D721Med (cell line): ENCODE results near the gene HDHD3.
"Not testable (repeated sequence)": the region's sequence is repeated elsewhere in the genome, so short reads cannot be mapped to it uniquely, and the experiment has no call there.

Source experiments
- DNase-seq: peaks from one replicate; pipeline ENCODE4 v3.0.0; 2011; ENCODE audit warnings: low spot score; ENCODE audit not compliant: insufficient read length
- FAIRE-seq: peaks from 2 replicates; lab custom pipeline; 2011; peaks lifted over from hg19 to GRCh38; lab: Jason Lieb, UNC
- CTCF ChIP-seq: IDR thresholded peaks from 2 replicates; pipeline ENCODE4 v1.5.1; 2012; ENCODE audit warnings: mild to moderate bottlenecking, control low read depth; ENCODE audit not compliant: insufficient read depth; ENCODE audit errors: missing control alignments

Gene HDHD3

GRCh38 chr9:113368982-113369854, 7.6 kb downstream of the HDHD3 start:
- TF ChIP-seq CTCF = no peak
- DNase-seq = no peak
- no peak for FAIRE-seq

- FAIRE-seq (no peak), DNase-seq (no peak)
- TF ChIP-seq CTCF = no peak
These were observed 8.3 kb downstream of the HDHD3 start for GRCh38 chr9:113368348-113368981.

- DNase-seq = not testable (repeated sequence)
These were observed 11.1 kb downstream of the HDHD3 start for GRCh38 chr9:113365652-113366051.

GRCh38 chr9:113364951-113365350, 11.8 kb downstream of the HDHD3 start:
- no peak for TF ChIP-seq CTCF
- FAIRE-seq = no peak
- no peak for DNase-seq

More at GRCh38 chr9:113365652-113366051, 11.1 kb downstream of the HDHD3 start:
- FAIRE-seq = not testable (repeated sequence)

GRCh38 chr9:113363336-113363735, 13.4 kb downstream of the HDHD3 start:
- DNase-seq (no peak), FAIRE-seq (no peak)
- TF ChIP-seq CTCF = no peak

GRCh38 chr9:113361304-113362018, 15.3 kb downstream of the HDHD3 start:
- no peak for TF ChIP-seq CTCF
- DNase-seq (no peak), FAIRE-seq (no peak)

GRCh38 chr9:113360242-113360842, 16.4 kb downstream of the HDHD3 start:
- TF ChIP-seq CTCF = no peak
- no peak for DNase-seq
- FAIRE-seq = no peak
